Stimulated activated CD4-positive, alpha-beta T cell treated with anti-CD3 and anti-CD28 coated beads, Interleukin-15, amount 100 ng/mL, for 48 hours (primary cell): Measurements from ENCODE around the gene CDC42BPB.
"Not testable (repeated sequence)": the region's sequence is repeated elsewhere in the genome, so short reads cannot be mapped to it uniquely, and the experiment has no call there.

ENCODE experiments used
- DNase-seq, 2 donors: peaks; one replicate each; pipeline ENCODE4 v3.0.0-alpha.2; 2020; ENCODE audit warnings: low read depth in 2 of 2

The CDC42BPB gene

DNA sequence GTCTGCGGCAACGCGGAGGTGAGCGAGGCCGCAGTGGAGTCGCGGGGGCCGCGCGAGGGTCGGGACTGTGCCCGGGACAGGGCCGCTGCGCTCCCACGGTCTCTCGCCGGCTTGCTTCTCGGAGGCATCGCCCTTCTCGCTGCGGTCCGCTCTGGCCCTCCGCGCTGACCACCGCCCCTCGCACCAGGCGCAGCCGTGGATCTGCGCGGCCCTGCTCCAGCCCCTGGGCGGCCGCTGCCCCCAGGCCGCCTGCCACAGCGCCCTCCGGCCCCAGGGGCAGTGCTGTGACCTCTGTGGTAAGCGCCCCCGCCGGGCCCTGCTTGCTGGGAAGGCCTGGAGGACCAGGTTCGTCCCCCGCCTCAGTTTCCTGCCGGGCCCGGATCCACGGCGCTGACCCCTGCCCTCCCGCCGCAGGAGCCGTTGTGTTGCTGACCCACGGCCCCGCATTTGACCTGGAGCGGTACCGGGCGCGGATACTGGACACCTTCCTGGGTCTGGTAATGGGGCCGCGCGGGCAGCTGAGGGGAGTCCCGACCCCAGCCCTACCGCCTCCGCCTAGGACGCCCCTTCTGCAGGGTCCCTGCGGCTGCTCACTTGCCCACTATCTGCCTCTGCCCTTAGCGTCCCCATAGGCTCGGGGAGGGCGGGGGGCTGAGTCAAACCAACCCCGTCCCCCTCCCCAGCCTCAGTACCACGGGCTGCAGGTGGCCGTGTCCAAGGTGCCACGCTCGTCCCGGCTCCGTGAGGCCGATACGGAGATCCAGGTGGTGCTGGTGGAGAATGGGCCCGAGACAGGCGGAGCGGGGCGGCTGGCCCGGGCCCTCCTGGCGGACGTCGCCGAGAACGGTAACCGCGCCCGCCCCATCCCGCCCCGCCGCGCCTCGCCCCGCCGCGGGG is 127.9 kb downstream of the CDC42BPB start:
- DNase-seq = no peak

DNA sequence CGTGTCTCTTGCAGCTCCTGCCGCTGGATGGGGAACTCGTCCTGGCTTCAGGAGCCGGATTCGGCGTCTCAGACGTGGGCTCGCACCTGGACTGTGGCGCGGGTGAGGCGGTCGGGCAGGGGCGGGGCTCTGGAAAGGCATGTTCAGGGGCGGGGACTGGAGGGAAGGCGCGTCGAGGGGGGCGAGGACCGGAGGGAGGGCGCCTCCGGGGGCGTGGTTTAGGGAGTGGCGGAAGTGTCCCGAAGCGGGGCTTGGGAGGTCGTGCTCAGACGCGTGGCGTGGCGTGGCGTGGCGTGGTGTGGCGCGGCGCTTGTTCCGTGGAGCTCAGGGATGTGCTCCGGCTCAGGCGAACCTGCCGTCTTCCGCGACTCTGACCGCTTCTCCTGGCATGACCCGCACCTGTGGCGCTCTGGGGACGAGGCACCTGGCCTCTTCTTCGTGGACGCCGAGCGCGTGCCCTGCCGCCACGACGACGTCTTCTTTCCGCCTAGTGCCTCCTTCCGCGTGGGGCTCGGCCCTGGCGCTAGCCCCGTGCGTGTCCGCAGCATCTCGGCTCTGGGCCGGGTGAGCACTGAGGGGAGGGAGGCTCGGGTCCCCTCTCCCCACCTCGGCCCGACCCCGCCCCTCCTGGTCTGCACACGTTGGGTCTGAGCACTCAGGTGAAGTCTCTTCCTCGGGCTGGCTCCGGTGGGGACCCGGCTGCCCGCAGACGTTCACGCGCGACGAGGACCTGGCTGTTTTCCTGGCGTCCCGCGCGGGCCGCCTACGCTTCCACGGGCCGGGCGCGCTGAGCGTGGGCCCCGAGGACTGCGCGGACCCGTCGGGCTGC is 128.7 kb downstream of the CDC42BPB start:
- peak; percentile 16 to 51 for DNase-seq

DNA sequence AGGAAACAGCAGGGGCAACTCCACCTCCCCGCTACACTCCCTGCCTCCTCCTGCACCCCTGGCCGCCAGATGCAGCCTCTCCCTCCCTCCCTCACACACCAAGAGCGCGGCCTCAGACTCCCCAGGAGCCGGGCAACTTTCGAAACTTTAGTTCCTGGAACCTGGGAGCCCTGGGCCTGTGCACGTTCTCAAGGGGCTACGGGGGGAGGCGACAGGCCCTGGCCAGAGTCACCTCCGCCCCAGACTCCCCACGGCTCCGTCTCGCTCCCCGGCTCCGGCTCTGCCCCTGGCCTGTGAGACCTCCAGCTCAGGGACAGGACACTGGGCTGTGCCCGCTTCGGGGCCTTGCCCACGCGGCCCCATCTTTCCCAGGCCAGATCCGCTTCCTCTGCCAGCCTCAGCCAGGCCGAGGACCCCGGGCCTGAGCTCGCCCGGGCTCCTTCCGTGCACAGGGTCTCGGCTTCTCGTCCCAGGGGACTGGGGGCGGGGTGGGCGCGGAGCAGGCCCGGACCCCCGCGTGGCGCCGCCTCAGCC is 129.4 kb downstream of the CDC42BPB start:
- DNase-seq = no peak

DNA sequence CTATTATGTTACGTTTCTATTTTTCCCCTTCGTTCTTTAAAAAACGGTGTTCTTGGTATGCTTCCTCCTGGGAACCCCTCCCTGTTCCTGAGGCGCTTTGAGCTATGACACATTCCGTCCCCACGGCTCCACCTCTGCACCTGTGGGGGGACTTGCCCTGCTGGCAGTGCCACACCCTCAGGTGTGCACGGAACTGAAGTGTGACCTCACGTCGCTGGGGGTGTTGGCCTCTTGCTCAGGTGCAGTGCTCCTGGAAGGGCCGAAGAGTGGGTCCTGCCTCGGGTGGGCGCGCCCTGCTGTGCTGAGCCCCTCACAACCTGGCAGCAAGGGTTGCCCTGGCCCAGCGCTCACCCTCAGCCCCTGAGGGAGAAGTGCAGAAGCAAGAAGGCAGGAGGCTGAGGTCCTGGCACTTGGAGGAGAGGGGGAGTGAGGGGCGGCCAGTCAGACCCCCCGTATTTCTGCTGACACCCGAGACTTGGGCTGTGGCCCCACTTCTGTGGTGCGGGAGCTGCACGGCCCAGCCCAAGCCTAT is 129.9 kb downstream of the CDC42BPB start:
- DNase-seq = no peak

DNA sequence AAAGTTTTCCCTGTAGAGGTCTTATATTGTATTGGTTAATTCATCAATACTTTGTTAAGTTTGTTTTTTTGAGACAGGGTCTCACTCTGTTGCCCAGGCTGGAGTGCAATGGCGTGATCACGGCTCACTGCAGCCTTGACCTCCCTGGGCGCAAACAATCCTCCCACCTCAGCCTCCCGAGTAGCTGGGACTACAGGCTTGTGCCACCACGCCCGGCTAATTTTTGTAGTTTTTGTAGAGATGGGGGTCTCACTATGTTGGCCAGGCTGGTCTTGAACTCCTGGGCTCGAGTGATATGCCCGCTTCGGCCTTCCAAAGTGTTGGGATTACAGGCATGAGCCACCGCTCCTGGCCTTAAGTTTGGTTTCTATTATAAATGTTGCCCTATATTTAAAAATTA is 130.5 kb downstream of the CDC42BPB start:
- not testable (repeated sequence) for DNase-seq

DNA sequence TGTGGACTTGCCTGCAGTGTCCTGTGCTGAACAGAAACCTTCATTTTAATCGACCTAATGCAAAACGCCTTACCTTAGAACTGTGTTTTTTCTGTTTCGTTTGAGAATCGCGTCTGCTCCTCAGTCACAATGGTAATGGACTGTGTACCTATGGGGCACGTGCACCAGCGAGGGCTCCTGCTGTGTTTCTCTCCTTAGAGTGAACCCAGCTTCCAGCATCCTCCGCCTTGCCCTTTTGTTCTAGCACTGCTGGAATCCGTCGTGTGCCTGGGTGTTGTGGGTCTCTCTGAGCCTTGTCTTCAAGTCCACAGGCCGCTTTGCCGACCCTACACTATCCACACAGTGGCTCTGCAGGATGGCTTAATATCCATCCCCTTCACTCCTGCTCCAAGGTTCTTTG is 131.2 kb downstream of the CDC42BPB start:
- DNase-seq = no peak

GRCh38 chr14:102925646-102926045 is 131.7 kb downstream of the CDC42BPB start:
- DNase-seq = no peak

GRCh38 chr14:102924632-102925588 is 132.4 kb downstream of the CDC42BPB start:
- no peak for DNase-seq

- DNase-seq = no peak
These were observed 133.3 kb downstream of the CDC42BPB start for GRCh38 chr14:102923925-102924486.

DNA sequence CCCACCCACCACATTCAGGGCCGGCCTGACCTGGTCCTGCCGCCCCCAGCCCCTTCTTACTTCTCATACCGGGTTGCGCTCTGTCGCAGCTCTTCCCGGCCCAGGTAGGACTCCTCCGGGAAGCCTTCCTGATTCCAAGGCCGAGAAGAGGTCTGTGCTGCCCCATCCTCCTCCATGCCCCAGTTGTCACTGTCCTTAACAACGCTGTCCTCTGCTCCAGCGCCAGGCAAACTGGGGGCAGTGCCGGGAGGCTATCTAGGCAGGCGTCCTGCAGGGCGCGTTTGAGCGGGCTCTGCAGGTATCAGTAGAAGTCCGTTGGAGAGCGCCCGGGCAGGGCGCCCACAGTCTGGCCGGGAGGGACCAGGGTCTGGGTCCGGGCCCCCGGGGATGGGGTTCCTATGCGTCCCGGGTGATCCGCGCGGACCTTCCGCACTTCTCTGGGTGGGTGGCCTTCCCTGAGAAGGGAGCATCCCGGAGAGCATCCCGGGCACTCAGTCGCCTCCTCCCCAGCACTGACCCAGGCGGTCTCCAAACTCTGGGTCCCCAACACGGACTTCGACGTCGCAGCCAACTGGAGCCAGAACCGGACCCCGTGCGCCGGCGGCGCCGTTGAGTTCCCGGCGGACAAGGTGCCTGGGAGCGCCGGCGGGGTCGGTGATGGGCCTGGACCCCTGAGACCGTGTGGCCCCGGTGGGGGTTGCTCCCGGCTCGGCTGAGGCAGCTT is 134.0 kb downstream of the CDC42BPB start:
- no peak for DNase-seq

DNA sequence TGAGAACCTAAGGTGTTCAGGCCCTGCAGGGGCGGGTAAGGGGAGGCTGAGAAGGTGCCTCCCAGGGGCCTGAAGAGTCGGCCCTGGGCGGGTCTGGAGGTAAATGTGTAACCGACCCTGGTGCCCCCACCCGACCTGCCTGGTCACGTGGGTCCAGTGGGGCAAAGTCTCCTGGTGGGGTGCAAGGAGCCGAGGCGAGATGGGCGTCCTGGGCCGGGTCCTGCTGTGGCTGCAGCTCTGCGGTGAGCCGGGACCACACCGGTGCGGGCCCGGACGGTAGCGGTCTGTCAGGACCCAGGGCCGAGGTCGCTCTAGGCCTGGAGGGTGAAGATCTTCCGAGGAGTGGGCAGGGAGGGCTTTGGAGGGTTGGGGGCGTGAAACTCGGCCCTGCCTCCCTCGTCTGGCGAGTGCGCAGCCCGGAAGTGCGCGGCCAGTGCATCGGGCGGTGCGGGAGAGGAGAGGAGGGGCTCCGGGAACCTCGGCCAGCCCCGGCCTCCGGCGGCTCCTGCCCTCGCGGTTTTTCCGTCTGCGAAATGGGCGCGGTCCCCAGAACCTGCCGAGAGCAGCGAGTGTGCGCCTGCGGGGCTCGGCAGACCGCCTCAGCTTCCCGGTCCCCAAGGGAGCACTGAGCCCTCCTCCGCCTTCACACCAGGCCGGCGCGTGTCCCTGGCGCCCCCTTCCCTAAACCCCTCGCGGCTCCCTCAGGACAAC is 134.7 kb downstream of the CDC42BPB start, which contains the start of gene AMN:
Gene AMN, plus strand, starts transcription at position 174 of the 711 bp plus-strand sequence. Its CDS starts 26 bp downstream, at position 200.
- no peak for DNase-seq

GRCh38 chr14:102920998-102921304 is 136.4 kb downstream of the CDC42BPB start:
- no peak for DNase-seq

GRCh38 chr14:102920273-102920997 is 136.9 kb downstream of the CDC42BPB start:
- no peak for DNase-seq

GRCh38 chr14:102918438-102918837 is 138.9 kb downstream of the CDC42BPB start:
- no peak for DNase-seq

- peak; percentile 19 to 54 for DNase-seq
These were observed 139.7 kb downstream of the CDC42BPB start for GRCh38 chr14:102917469-102918211.

- DNase-seq = no peak
These were observed 140.3 kb downstream of the CDC42BPB start for GRCh38 chr14:102917056-102917385.

DNA sequence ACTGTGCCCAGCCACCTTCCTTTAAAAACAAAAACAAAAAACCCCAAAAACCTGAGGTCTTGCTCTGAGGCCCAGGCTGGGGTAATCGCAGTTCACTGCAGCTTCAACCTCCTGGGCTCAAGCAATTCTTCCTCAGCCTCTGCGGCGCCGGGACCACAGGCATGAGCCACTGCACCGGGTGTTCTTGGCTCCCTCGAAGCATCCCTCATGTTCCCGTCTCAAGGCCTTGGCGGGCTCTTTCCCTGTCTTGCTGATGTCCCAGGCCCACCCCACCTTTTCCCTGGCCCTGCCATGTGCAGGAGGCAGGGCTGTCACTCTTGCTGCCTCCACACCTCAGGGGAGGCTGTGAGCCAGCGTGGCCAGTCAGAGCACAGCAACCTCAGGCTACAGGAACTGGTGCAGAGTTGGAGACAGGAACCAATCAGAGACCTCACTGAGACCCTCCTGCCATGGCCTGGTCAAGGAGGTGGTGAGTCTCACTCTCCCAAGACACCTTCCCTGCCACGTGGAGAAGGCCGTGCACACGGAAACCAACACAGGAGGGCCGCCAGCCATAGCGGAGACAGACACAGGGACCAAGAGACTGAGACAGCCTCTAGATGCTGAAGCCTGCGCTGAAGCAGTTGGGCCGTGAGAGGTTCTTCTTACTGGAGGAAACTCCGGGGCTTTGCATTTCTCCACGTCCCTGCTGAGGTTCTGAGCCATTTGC is 140.8 kb downstream of the CDC42BPB start:
- DNase-seq = no peak
